Measurements from ENCODE around the gene SDF4. TPM values are rescaled to one million over a fixed set of nuclear protein-coding genes. Genes with fewer than 3 reads are reported as not detected.

The SDF4 gene
- total and polyA plus RNA-seq, 8 donors = 50.3 to 404 (median 63.6) TPM

- Histone ChIP-seq H3K4me1 (peaks cover 20 to 42% (median 34%) of the 10 kb centered on the region in 4 donors), H3K4me3 (no peak overlapping the region), H3K27me3 (peaks cover 8 to 82% (median 61%) of the 10 kb centered on the region in 3 donors), H3K36me3 (no peaks in the 10 kb centered on the region), H3K27ac (no peak overlapping the region), H3K9me3 (no peaks in the 10 kb centered on the region)
- DNase-seq = peak in 1 of 2 donors; percentile 44
- WGBS, 5 donors = 54 to 80% (median 58%) methylated on average over 13 to 27 of the region's 27 CpGs
- TF ChIP-seq, protein P1, sequence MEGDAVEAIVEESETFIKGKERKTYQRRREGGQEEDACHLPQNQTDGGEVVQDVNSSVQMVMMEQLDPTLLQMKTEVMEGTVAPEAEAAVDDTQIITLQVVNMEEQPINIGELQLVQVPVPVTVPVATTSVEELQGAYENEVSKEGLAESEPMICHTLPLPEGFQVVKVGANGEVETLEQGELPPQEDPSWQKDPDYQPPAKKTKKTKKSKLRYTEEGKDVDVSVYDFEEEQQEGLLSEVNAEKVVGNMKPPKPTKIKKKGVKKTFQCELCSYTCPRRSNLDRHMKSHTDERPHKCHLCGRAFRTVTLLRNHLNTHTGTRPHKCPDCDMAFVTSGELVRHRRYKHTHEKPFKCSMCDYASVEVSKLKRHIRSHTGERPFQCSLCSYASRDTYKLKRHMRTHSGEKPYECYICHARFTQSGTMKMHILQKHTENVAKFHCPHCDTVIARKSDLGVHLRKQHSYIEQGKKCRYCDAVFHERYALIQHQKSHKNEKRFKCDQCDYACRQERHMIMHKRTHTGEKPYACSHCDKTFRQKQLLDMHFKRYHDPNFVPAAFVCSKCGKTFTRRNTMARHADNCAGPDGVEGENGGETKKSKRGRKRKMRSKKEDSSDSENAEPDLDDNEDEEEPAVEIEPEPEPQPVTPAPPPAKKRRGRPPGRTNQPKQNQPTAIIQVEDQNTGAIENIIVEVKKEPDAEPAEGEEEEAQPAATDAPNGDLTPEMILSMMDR (IDR thresholded peaks at IDR 0.05) = no peak
- no peak for TF ChIP-seq POLR2AphosphoS5 (IDR thresholded peaks at IDR 0.05)
- no peak for TF ChIP-seq EP300 (IDR thresholded peaks at IDR 0.05)
- no peak for TF ChIP-seq POLR2A (IDR thresholded peaks at IDR 0.05)
- intact Hi-C loops (cut with DNase I; ENCODE audit: low total_unique reads) = no loop called here
Observed at GRCh38 chr1:1202831-1203560, 28.8 kb downstream of the SDF4 start.

- peak; percentile 49 to 87 for DNase-seq
- Histone ChIP-seq H3K27me3 (peaks cover 3 to 63% (median 42%) of the 10 kb centered on the region in 3 donors), H3K4me1 (peaks cover 13 to 24% (median 17%) of the 10 kb centered on the region in 4 donors), H3K36me3 (no peaks in the 10 kb centered on the region), H3K9me3 (no peaks in the 10 kb centered on the region), H3K4me3 (peak overlapping the region; percentile 47 to 53 (median 50)), H3K27ac (peak overlapping the region in 3 of 5 donors; percentile 6 to 60 (median 9))
- TF ChIP-seq, protein P1 (IDR thresholded peaks at IDR 0.05) = no peak
- TF ChIP-seq POLR2AphosphoS5 (IDR thresholded peaks at IDR 0.05) (peak in 1 of 3 donors; percentile 13), EP300 (IDR thresholded peaks at IDR 0.05) (no peak), POLR2A (IDR thresholded peaks at IDR 0.05) (no peak)
- intact Hi-C loops (cut with DNase I; ENCODE audit: low total_unique reads) = no loop called here
- 1 to 9% (median 2%) methylated on average over 13 to 109 of the region's 109 CpGs for WGBS, 5 donors
Observed at GRCh38 chr1:1200876-1201810, 30.7 kb downstream of the SDF4 start.

DNA sequence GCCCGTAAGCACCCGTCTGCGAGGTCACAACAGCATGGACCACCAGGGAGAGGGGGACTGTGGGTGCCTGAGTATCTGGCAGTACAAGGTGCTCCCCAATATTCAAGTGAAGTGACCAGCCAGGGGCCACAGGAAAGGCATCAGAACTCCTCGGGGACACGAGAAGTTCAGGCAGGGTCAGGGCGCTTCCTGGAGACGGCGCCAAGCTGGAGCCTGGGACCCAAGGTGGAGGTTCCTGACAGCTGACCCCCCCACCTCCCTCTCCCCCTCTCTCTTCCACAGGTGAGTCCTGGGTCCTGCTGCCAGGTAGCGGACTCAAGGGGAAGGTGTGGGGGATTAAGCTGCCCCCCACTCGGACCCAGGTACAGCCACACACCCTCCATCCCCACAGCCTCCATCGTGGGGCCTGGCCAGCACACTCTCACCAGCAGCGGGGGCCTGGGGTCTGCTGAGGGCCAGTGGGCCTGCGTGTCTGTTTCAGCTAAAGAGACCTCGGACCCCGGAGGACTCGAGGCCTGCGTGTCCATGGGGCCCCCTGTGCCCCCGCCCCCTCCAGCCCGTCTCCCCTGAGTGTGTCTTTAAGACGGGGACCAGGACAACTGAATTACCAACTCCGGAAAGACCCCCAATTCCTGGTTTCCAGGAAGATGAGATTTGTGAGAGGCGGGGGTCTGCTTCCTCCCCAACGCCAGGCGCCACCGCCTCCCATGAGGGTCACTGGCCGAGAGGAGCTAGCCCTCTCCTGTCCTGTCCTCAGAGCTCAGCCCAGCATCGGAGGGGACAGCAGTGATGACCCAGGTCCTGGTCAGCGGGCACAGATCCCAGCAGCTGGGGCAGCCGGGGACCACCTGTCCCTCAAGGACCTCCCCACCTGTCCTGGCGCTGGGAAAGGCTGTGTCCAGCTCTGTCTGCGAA, 31.6 kb downstream of the SDF4 start:
- intact Hi-C loops (cut with DNase I; ENCODE audit: low total_unique reads) = no loop called here
- WGBS, 5 donors = 75 to 81% (median 78%) methylated on average over 20 to 31 of the region's 31 CpGs
- TF ChIP-seq, protein P1 (IDR thresholded peaks at IDR 0.05) = no peak
- no peak for TF ChIP-seq POLR2A (IDR thresholded peaks at IDR 0.05)
- TF ChIP-seq EP300 (IDR thresholded peaks at IDR 0.05) = no peak
- no peak for TF ChIP-seq POLR2AphosphoS5 (IDR thresholded peaks at IDR 0.05)

More for the DNA sequence above, 31.6 kb downstream of the SDF4 start:
- H3K27ac ChIP-seq = peak overlapping the region in 1 of 5 donors; percentile 60
- peak overlapping the region in 3 of 4 donors; percentile 48 to 53 (median 51) for H3K4me3 ChIP-seq
- peaks cover 3 to 54% (median 33%) of the 10 kb centered on the region in 3 donors for H3K27me3 ChIP-seq
- peaks cover 10 to 15% (median 11%) of the 10 kb centered on the region in 4 donors for H3K4me1 ChIP-seq
- H3K9me3 ChIP-seq = peaks cover 0 to under 1% (median 0%) of the 10 kb centered on the region in 4 donors
- H3K36me3 ChIP-seq = no peaks in the 10 kb centered on the region
- no peak for DNase-seq

Measured in stomach (tissue), 9 donors.